Measurements from ENCODE around the gene PIMREG.
A peak's percentile ranks its signal among the peaks of the same experiment; 100 is the strongest.

GRCh38 chr17:6430769-6431168 lies 13.5 kb upstream of the PIMREG start:
- TF ChIP-seq CTCF (IDR thresholded peaks at IDR 0.05): peak in 1 of 3 experiments; percentile 21
- TF ChIP-seq POLR2A (IDR thresholded peaks at IDR 0.05): no peak
